Stimulated activated CD8-positive, alpha-beta memory T cell treated with anti-CD3 and anti-CD28 coated beads, Interleukin-7, amount 100 ng/mL, for 1 hour (primary cell): ENCODE results near the gene RADIL.
A peak's percentile ranks its signal among the peaks of the same experiment; 100 is the strongest.
"Not testable (repeated sequence)": the region's sequence is repeated elsewhere in the genome, so short reads cannot be mapped to it uniquely, and the experiment has no call there.

ENCODE experiments used
- DNase-seq, 2 donors: peaks; one replicate each; pipeline ENCODE4 v3.0.0-alpha.2; 2020; ENCODE audit warnings: low read depth in 2 of 2

Gene RADIL, protein sequence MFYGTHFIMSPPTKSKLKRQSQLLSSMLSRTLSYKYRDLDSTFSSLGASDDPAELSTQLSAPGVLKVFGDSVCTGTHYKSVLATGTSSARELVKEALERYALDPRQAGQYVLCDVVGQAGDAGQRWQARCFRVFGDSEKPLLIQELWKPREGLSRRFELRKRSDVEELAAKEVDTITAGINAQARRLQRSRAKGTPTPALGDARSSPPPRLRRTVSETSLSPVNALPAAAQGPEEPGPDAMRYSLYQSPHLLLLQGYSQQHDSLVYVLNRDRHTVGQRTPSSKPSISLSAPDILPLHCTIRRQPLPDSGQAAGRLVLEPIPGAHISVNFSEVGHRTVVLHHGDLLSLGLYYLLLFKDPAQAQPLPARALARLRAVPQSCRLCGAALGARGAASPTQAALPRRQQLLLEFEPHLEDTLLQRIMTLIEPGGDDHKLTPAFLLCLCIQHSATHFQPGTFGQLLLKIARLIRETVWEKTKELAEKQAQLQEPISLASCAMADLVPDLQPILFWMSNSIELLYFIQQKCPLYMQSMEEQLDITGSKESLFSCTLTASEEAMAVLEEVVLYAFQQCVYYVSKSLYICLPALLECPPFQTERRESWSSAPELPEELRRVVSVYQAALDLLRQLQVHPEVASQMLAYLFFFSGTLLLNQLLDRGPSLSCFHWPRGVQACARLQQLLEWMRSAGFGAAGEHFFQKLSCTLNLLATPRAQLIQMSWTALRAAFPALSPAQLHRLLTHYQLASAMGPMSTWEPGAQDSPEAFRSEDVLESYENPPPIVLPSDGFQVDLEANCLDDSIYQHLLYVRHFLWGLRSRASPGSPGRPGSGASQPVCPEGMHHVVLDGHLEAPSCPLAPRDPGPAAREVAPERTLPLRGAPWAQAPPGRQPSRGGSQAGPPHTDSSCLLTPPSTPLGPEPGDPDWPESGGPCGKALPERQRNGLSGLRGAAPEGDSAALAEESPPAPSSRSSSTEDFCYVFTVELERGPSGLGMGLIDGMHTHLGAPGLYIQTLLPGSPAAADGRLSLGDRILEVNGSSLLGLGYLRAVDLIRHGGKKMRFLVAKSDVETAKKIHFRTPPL

DNA sequence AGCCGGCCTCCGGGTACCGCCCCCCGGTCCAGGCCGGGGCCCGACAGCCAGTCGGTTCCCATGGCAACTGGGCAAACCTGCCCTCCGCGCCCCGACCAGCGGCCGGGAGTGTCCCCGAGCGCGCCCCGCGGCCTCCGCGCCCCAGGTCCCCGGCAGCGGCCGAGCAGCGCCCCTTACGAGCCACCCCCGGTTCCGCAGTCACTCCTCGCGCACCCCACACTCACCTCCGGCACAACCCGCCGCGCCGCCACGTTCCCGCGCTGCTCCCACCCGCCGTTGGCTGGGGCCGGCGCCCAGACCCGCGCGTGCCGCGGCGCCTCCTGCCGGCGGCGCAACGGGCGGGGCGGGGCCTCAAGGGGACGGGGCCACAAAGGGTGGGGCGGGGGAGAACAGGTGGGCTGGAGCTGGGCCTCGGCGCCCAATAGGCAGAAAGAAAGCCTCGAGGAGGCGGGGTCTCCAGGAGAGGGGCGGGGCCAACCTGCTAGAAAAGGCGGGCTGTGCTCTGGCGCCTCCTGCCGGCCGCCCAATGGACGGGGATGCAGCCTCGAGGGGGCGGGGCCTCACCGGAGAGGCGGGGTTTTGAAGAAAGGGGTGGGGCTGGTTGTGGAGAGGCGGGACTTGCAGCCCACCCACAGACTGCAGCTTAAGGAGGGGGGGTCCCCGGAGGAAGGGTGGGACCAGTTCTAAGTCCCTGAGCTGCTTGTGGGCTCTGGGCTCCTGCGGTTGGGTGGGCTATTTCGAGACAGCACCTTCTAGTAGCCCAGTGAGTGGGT is at the start of gene RADIL:
RADIL (minus strand) TSS at position 345 of the 773 bp plus-strand sequence. CDS start 5,577 bp downstream, outside the sequence.
- peak; percentile 52 to 62 for DNase-seq

DNA sequence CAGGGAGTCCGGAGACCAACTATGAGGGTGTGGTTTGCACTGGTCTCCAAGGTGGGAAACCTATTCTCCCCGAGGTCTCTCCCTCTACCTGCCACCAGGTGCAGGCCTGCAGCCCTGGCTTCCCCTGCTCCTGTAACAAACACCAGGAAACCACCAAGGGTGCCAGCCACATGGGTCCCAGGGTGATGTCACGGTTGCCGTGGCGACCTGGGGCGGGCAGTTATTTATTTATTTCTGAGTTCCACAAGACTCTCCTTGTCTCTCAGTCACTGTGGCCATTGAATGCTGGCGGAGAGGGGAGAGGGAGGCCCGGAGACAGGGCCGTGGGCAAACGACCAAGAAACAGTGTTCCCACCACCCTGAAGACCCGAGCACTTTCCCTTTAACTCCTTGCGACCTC is 48.4 kb upstream of the RADIL start:
- no peak for DNase-seq

DNA sequence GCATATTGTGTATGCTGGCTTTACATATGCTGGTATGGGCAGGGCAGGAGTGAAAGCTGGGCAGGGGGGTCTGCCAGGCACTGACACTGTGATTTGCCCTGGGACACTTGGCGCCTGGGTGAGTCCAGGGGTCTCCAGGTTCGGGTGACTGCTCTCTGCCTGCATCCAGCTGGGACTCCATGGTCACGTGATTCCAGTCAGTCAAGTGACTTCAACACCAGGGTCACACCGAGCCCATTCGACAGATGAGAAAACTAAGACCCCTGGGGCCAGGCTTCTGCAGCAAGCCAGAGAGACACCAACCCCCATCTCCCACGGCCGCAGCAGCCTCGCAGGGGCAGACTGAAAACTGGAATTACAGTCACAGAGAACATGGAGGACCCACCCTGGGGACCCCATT is 45.5 kb upstream of the RADIL start:
- no peak for DNase-seq

DNA sequence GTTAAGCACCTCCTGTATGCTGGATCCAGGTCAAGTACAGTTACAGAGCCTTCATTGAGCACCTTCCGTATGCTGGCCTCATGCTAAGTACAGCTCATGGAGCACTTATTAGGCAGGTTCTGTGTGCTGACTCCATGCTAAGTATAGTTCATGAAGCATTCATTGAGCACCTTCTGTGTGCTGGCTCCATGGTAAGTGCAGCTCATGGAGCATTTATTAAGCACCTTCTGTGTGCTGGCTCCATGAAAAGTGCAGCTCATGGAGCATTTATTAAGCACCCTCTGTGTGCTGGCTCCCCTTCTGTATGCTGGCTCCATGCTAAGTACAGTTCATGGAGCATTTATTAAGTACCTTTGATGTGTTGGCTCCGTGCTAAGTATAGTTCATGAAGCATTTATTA is 44.9 kb upstream of the RADIL start:
- no peak for DNase-seq

DNA sequence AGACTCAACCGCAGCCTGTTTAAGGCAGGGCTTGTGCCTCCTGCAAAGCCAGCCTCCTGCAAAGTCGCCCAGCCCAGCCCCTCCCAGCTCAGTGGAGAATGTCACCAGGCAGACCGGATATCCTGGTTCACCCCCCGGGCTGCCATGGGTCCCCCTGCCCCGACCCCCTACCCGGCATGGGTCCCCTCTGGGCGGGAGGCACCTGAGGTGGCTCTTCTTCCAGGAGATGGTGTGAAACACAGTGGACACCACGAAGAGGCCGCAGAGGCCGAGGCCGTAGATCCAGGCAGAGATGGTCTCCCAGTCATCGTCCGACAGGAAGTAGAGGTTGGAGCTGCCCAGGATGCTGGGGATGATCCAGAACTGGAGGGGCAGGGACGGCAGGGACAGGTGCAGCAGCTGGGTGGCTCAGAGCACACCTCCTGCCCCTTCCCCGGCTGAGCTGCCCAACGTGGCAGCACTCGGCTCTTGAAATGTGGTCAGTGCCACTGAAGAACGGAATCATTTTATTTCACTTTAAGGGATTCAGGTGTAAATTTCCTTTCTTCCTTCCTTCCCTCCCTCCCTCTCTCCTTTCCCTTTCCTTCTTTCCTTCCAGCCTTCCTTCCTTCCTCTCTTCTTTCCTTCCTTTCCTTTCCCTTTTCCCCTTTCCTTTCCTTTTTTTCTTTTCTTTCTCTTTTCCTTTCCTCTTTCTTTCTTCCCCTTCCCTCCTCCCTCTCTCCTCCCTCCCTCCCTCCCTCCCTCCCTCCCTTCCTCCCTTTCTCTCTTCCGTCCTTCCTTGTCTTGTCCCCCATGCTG is 36.7 kb upstream of the RADIL start:
- no peak for DNase-seq

DNA sequence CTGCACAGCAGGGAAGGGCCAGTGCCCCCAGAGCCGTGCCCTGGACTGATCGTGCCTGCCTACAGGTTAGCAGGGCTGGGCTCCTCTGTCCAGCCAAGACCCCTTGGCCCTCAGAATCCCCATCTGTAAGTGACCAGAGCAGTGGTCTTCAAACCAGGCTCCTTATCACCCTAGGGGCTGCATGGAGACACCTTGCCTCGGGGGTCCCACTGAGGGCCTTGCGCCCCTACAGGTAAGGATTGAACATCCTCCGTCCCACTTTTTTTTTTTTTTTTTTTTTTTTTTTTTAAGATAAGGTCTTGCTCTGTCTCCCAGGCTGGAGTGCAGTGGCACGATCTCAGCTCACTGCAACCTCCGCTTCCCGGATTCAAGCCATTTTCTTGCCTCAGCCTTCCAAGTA is 32.6 kb upstream of the RADIL start:
- no peak for DNase-seq

DNA sequence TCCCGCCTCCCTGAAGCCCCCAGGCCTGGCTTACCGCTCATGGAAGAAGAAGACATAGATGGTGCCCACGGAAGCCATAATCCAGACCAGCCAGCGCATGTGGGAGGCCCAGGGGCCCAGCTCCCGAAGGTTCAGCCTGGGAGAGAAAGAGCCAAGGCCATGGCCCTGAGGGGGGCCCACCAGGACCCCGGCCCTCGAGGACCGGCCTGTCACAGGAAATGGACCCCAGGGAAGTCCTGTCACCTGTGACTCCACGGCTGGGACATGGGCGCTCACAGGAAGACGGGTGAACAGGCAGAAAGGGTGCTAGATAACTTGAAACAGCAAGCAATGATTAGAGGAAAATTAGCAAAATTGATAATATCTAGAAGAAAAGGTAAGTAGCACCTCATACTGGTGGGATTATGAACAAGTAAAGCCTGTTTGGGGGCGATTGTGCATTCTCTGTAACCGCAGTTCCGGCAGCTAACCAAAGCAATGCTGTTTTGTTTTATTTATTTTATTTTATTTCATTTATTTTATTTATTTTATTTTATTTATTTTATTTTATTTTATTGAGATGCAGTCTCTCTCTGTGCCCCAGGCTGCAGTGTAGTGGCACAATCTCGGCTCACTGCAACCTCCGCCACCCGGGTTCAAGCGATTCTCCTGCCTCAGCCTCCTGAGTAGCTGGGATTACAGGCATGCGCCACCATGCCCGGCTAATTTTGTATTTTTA is 27.8 kb upstream of the RADIL start:
- DNase-seq = no peak

DNA sequence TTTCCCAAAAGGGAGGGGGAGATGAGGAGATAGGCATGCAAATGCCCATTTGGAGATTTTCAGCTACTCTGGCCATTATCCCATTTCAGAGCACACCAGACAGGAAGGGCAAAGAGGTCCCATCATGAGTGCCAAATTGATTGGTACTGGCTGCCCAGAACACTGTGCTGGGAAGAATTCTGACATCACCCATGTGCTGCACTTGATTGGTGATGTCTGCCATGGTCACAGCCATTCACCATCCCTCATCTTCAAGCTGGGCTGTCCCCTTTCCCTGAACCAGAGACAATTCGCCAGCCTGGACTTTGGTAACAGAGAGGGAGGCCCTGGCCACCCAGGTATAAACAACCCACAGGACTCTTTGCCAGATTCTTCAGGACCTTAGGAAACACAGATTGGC is 23.2 kb upstream of the RADIL start:
- no peak for DNase-seq

DNA sequence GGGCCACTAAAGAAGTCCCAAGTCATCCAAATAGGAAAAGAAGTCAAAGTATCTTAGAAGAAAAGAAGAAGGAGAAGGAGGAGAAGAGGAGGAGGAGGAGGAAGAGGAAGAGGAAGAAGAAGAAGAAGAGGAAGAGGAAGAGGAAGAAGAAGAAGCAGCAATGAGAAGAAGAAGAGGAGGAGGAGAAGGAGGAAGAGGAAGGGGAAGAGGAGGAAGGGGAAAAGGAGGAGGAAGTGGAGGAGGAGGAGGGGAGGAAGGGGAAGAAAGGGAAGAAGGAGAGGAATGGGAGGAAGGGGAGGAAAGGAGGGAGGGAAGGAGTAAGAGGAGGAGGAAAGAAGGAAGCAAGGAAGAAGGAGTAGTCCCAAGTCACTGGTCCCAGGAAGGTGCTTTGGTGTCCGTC is 21.7 kb upstream of the RADIL start:
- no peak for DNase-seq

DNA sequence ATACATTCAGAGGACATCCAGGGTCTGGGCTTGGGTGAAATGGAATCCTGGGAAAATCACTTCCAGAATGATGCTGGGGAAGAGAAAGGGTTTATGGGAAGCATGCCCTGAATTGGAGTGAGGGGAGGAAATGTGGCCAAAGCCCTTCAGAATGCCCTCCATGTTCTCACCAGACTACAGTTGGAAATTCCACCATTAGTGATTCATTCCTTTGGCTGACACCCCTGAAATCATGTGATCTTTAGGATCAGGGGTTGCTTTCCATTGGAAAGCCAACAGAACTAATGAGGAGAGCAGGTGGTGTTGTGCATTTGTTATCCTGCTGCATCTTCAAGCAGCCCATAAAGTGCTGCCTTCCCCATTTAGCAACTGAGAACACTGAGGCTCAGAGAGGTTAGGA is 20.8 kb upstream of the RADIL start:
- no peak for DNase-seq

DNA sequence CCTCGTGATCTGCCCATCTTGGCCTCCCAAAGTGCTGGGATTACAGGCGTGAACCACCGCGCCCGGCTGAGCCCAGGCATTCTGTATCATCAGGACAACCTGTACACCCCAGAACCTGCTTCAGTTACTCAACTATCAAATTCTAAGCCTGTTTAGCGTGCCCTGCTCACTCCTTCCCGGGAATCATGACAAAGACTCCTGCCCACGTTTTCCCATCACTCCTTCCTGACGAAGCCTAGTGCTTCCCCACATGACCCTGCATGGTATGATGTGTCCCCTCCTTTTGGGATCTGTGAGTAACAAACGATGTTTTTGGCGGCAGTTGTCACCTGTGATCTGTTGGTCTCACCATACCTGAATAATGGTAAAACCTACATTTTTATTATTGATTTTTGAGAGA is 12.2 kb upstream of the RADIL start:
- DNase-seq = no peak

DNA sequence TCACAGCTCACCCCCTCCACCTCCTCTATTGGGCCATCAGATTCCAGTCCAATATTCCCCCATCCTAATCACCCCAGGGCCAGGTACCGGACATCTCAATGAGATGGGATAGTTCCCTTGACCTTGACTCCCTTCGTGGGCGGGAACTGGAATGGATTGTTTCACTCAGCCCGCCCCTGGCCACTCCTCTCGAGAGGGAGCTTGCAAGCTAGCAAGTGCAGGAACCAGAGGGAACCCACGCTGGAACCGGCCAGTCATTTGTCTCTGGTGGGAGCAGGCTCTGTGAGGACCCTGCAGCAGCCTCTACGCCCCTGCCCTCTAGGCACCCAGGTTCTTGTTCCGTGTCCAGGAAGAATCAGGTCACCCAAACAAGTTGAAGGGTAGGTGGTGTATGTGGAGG is 11.0 kb upstream of the RADIL start:
- DNase-seq = no peak

DNA sequence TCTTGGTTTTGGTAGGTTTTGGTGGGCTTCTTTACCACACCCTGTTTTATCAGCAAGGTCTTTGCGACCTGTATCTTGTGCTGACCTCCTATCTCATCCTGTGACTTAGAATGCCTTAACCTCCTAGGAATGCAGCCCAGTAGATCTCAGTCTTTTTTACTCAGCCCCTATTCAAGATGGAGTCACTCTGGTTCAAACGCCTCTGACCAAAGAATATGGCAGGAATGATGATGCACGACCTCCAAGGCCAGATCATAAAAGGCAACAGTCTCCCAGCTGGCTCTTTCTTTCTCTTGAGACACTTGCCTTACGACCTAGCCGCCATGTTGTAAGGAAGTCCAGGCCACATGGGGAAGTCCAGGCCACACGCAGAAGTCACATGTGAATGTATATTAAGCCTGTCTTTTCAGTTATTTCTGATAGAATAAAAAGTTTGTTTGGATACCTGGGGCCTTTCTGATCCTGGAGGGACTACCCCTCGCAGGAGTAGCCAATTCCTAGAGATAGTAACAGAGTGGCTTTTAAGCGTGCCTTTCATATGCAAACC is 10.5 kb upstream of the RADIL start:
- DNase-seq = no peak

DNA sequence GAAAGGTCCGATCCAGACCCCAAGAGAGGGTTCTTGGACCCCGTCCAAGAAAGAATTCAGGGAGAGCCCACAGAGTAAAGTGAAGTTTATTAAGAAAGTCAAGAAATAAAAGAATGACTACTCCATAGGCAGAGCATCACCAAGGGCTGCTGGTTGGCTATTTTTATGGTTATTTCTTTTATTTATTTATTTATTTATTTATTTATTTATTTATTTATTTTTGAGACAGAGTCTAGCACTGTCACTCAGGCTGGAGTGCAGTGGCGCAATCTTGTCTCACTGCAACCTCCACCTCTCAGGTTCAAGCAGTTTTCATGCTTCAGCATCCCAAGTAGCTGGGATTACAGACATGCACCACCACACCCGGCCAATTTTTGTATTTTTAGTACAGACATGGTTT is 9.7 kb upstream of the RADIL start:
- not testable (repeated sequence) for DNase-seq

DNA sequence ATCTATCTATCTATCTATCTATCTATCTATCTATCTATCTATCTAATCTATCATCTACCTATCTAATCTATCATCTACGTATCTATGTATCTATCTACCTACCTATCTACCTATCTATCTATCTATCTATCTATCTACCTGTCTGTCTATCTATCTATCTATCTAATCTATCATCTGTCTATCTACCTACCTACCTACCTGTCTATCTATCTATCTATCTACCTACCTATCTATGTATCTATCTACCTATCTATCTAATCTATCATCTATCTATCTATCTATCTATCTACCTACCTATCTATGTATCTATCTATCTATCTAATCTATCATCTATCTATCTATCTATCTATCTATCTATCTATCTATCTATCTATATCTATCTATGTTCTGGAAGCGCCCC is 8.0 kb upstream of the RADIL start:
- DNase-seq = not testable (repeated sequence)

DNA sequence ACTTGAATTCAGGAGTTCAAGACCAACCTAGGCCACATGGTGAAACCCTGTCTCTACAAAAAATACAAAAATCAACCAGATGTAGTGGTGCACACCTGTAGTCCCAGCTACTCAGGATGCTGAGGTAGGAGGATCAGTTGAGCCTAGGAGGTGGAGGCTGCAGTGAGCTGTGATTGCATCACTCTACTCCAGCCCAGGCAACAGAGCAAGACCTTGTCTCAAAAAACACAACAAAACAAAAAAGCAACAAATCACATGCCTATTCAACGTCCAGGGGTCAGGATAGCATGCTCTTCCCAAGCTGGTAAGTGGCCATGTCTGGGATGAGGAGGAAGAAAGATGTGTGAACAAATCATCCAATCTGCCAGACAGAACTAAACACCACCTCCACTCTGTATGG is 6.2 kb upstream of the RADIL start:
- no peak for DNase-seq

DNA sequence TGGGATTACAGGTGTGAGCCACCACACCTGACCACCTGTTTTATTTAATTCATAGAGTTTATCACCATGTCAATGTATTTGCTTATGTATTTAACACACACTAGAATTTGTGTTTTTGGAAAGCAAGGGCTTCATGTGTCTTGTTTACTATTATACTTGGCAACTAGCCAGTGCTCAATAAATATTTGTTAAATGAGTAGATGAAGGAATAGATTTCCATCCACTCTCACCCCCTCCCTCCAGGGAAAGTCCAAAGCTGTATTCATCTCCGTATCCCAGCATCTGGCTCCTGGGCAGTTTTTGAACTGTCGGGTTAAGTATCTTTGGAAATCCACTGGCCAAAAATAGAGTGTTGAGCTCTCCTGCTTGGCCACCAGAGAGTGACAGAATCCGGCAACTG is 4.6 kb upstream of the RADIL start:
- no peak for DNase-seq

DNA sequence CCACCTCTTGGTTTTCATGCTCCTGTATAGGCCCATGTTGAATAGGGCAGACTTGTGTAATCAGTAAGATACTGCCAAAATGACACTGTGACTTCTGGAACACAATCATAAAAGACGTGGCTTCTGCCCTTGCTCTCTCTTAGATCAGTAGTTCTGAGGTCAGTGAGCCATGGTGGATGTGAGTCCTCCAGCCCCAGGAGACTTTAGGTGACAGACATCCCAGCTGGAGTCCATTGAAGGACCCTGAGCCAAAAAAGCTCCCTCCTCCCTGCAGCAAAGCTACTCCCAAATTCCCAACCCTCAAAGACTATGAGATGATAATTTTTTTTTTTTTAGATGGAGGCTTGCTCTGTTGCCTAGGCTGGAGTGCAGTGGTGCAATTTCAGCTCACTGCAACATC is 3.2 kb upstream of the RADIL start:
- DNase-seq = no peak

DNA sequence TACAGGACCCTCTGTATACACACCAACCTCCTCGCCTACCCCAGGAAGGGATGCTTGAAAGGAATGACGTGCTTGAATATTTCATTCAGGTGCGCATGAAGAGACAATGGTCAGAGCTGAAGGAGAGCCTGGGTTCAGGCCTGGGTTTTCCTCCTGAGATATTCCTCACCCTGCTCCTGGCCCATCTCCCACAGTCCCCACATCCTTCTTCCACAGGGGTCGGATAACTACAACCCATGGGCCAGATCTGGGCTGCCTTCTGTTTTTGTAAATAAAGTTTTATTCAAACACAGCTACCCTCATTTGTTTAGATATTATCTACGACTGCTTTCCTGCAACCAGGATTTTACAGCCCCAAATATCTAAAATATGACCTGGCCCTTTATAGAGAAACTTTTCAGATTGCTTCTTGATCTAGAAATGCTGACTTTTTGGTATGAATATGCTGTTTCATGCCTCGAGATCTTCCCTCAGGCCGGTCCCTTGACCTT is 1.8 kb upstream of the RADIL start:
- DNase-seq = no peak

DNA sequence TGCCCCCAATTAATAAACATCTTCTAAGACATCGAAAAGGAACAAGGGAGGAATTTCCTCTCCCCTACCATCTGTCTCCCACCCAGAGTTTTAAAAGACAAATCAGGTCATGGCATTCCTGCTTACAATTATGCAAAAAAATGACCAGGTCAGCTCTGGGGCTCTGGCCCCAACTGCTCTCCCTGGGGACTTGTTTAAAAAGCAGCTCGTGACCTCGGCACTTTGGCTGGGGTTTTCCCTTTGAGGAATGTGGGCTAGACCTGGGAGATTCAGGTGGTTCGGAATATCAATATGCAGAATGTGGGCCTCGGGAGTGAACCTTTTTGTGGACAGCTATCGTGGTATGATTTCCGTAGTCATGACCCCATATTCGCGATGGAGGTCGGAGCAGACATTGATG is 648 bp upstream of the RADIL start:
- DNase-seq = no peak
